Gastrocnemius medialis (tissue), 4 donors: ENCODE measurements around the gene TMEM220. TPM values are rescaled to one million over a fixed set of nuclear protein-coding genes. Genes with fewer than 3 reads are reported as not detected.
A peak's percentile ranks its signal among the peaks of the same experiment; 100 is the strongest.

Source experiments
- ATAC-seq, 2 donors: fragments of 150-250 bp; one replicate each; pipeline ENCODE4 v1.9.1; 2016
- DNase-seq, 2 donors: peaks; one replicate each; pipeline ENCODE4 v3.0.0-alpha.2; 2019
- H3K27ac ChIP-seq, 4 donors: fragments of 200-600 bp; sonication (generic); 1 replicate in 1 of 4; 2 replicates in 3 of 4; pipeline ENCODE4 v1.5.1; 2016 to 2018; ENCODE audit warnings: mild to moderate bottlenecking in 2 of 4, moderate library complexity in 1 of 4
- H3K27me3 ChIP-seq, 3 donors: fragments of 200-600 bp; sonication (generic) in 2 of 3; 1 replicate in 1 of 3; 2 replicates in 2 of 3; pipeline versions ENCODE4 v1.5.1 to v1.6.0; 2016 to 2019; ENCODE audit warnings: mild to moderate bottlenecking in 1 of 3, moderate library complexity in 1 of 3
- H3K36me3 ChIP-seq, 2 donors: fragments of 200-600 bp; sonication (generic) in 1 of 2; one replicate each; pipeline ENCODE4 v1.5.1; 2017 to 2018
- H3K4me1 ChIP-seq, 2 donors: fragments of 200-600 bp; sonication (generic) in 1 of 2; one replicate each; pipeline ENCODE4 v1.5.1; 2016 to 2017; ENCODE audit warnings: mild to moderate bottlenecking in 2 of 2
- H3K4me3 ChIP-seq, 4 donors: fragments of 200-600 bp; sonication (generic) in 3 of 4; 1 replicate in 1 of 4; 2 replicates in 3 of 4; pipeline ENCODE4 v1.5.1; 2016 to 2019; ENCODE audit warnings: mild to moderate bottlenecking in 2 of 4
- H3K9me3 ChIP-seq, 3 donors: fragments of 200-600 bp; sonication (generic) in 2 of 3; 1 replicate in 1 of 3; 2 replicates in 2 of 3; pipeline ENCODE4 v1.5.1; 2016 to 2019
- POLR2A ChIP-seq, 2 donors: fragments of 450-650 bp; IDR thresholded peaks; one replicate each; pipeline ENCODE4 v1.6.1; 2017; ENCODE audit warnings: antibody characterized with exemption in 2 of 2, mild to moderate bottlenecking in 2 of 2, moderate library complexity in 2 of 2
- in situ Hi-C, 4 donors: fragments of 200-750 bp; cut with MboI; loops; one replicate each; pipeline versions ENCODE4 v1.15.0 to v1.8.0; 2017; ENCODE audit warnings: low sequenced_read_pairs in 4 of 4
- intact Hi-C: fragments of 100-400 bp; cut with DNase I; formaldehyde crosslinking; loops from one replicate; pipeline ENCODE4 v1.15.1; 2023; ENCODE audit warnings: low total_unique reads
- total RNA-seq, 4 donors: library from RNA; depleted of rRNA; stranded (reverse); fragments of >200 nt; gene quantifications; one replicate each; pipeline versions ENCODE4 v1.1.0 to v1.2.3, GENCODE V29; 2016
- TF ChIP-seq, protein P1 (sequence below), 5 experiments: fragments of 450-650 bp in 3 of 5; fragments of 200-600 bp in 2 of 5; sonication (generic) in 2 of 5; IDR thresholded peaks in 4 of 5; conservative IDR thresholded peaks in 1 of 5; 1 replicate in 4 of 5; 2 replicates in 1 of 5; pipeline ENCODE4 v1.5.1; 2016 to 2019; ENCODE audit warnings: antibody characterized with exemption in 5 of 5, mild to moderate bottlenecking in 3 of 5, moderate library complexity in 3 of 5

The TMEM220 gene
- total RNA-seq, 4 donors from 2014 or later, result 3.7 to 8.6 (median 3.9) TPM

DNA sequence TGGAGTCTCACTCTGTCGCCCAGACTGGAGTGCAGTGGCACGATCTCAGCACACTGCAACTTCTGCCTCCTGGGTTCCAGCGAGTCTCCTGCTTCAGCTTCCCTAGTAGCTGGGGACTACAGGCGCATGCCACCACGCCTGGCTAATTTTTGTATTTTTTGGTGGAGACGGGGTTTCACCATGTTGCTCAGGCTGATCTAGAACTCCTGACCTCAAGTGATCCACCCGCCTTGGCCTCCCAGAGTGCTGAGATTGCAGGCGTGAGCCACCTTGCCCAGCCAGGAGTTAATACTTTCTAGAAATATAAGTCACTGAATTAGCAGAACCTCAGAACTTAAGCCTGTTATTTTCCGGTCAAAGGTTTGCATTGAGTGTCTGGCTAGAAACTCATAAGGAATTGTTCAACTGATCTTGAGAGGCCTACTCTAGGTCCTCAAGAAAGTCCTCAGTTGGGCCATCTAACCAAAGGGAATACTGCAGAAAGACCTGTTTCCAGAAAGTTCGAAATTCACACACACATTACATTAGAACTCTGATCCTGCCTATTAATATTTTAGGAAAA, 1.4 kb downstream of the TMEM220 start:
- TF ChIP-seq POLR2A (IDR thresholded peaks at IDR 0.05), result no peak
- TF ChIP-seq, protein P1, sequence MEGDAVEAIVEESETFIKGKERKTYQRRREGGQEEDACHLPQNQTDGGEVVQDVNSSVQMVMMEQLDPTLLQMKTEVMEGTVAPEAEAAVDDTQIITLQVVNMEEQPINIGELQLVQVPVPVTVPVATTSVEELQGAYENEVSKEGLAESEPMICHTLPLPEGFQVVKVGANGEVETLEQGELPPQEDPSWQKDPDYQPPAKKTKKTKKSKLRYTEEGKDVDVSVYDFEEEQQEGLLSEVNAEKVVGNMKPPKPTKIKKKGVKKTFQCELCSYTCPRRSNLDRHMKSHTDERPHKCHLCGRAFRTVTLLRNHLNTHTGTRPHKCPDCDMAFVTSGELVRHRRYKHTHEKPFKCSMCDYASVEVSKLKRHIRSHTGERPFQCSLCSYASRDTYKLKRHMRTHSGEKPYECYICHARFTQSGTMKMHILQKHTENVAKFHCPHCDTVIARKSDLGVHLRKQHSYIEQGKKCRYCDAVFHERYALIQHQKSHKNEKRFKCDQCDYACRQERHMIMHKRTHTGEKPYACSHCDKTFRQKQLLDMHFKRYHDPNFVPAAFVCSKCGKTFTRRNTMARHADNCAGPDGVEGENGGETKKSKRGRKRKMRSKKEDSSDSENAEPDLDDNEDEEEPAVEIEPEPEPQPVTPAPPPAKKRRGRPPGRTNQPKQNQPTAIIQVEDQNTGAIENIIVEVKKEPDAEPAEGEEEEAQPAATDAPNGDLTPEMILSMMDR (IDR thresholded peaks at IDR 0.05 in 4 of 5, conservative IDR thresholded peaks at IDR 0.05 in 1 of 5), result no peak
- Histone ChIP-seq H3K4me1 (no peaks in the 10 kb centered on the region), H3K9me3 (no peaks in the 10 kb centered on the region), H3K4me3 (no peak overlapping the region), H3K27me3 (no peaks in the 10 kb centered on the region), H3K27ac (peak overlapping the region; percentile 92 to 97 (median 95)), H3K36me3 (peaks cover 0 to 25% of the 10 kb centered on the region in 2 donors)
- DNase-seq, result no peak
- intact Hi-C loops, result no loop called here
- no peak for ATAC-seq
- in situ Hi-C loops, result loop anchor here in 1 of 4 donors (25.0 kb wide), 1 partner anchor 1259 kb away; the partner anchor contains the start of gene ZNF18

DNA sequence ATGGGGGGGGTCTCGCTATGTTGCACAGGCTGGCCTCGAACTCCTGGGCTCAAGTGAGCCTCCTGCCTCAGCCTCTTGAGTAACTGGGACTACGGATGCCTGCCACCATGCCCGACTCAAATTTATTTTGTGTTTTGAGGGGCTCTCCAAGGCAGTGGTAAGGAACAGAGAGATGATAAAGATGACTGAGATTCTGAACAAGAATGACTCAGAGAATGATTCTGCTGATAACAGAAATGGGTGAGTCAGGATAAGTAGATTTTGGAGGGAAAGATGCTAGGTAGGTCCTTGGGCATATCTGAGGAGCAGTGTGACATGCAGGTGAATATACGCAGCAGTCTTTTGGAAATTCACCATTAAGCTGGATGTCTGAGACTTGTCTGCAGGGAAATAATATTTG, 2.6 kb downstream of the TMEM220 start:
- Histone ChIP-seq H3K9me3 (no peaks in the 10 kb centered on the region), H3K4me1 (no peaks in the 10 kb centered on the region), H3K36me3 (peaks cover 0 to 31% of the 10 kb centered on the region in 2 donors), H3K4me3 (no peak overlapping the region), H3K27me3 (no peaks in the 10 kb centered on the region), H3K27ac (no peak overlapping the region)
- intact Hi-C loops (no loop called here), in situ Hi-C loops (loop anchor here in 1 of 4 donors (25.0 kb wide), 1 partner anchor 1260 kb away; the partner anchor contains the start of gene ZNF18)
- TF ChIP-seq POLR2A (IDR thresholded peaks at IDR 0.05), result no peak
- TF ChIP-seq, protein P1 (IDR thresholded peaks at IDR 0.05 in 4 of 5, conservative IDR thresholded peaks at IDR 0.05 in 1 of 5), result no peak
- DNase-seq (no peak), ATAC-seq (no peak)

DNA sequence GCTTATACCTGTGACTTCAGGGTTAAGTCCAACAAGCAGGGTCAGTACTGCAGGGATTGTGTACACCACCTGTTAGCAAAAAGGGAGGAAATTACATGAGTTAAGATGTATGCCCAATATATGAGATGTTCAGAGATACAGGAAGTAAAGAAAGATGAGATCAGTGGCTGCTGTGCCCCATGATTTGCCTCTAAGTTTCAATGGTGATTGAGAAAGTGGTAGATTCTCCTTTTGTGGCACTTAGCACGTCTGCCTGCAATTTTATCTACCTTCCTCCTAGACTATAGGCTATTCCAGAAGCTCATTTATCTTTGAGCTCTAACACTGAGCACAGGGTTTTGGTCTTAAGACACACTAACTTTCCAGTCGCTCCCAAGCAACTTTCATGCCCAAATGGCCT, 3.6 kb downstream of the TMEM220 start:
- peaks cover 0 to 31% of the 10 kb centered on the region in 2 donors for H3K36me3 ChIP-seq
- no peaks in the 10 kb centered on the region for H3K9me3 ChIP-seq
- H3K4me1 ChIP-seq, result no peaks in the 10 kb centered on the region
- intact Hi-C loops (no loop called here), in situ Hi-C loops (loop anchor here in 1 of 4 donors (25.0 kb wide), 1 partner anchor 1261 kb away; the partner anchor contains the start of gene ZNF18)
- no peak overlapping the region for H3K4me3 ChIP-seq
- H3K27me3 ChIP-seq, result no peaks in the 10 kb centered on the region
- no peak for TF ChIP-seq POLR2A (IDR thresholded peaks at IDR 0.05)
- TF ChIP-seq, protein P1 (IDR thresholded peaks at IDR 0.05 in 4 of 5, conservative IDR thresholded peaks at IDR 0.05 in 1 of 5), result no peak
- no peak overlapping the region for H3K27ac ChIP-seq
- DNase-seq (no peak), ATAC-seq (no peak)

DNA sequence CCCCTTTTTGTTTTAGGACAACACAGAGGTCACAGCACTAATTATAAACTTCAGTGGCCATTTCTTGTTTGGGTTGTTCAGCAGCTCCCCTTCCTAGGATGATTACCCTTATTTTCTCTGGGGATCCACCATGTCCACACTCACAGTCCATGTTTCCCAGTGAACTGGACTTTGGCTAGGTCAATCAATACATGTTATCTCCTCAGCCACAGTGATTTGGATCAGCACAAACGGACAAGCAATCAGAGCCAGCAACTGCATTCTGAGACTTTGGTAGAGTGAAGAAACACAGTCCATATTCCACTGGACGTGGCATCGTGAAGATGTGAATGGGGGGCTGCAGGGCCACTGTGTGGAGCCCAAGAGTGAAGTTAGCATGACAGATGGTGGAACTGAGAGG, 4.6 kb downstream of the TMEM220 start:
- Histone ChIP-seq H3K4me1 (no peaks in the 10 kb centered on the region), H3K36me3 (peaks cover 0 to 37% of the 10 kb centered on the region in 2 donors), H3K27ac (no peak overlapping the region), H3K4me3 (no peak overlapping the region), H3K27me3 (no peaks in the 10 kb centered on the region), H3K9me3 (no peaks in the 10 kb centered on the region)
- ATAC-seq (no peak), DNase-seq (no peak)
- intact Hi-C loops (no loop called here), in situ Hi-C loops (loop anchor here in 1 of 4 donors (25.0 kb wide), 1 partner anchor 1262 kb away; the partner anchor contains the start of gene ZNF18)
- no peak for TF ChIP-seq POLR2A (IDR thresholded peaks at IDR 0.05)
- TF ChIP-seq, protein P1 (IDR thresholded peaks at IDR 0.05 in 4 of 5, conservative IDR thresholded peaks at IDR 0.05 in 1 of 5), result no peak
